Rectal smooth muscle tissue (tissue), 1 donor: Measurements from ENCODE around the gene HSPE1.
A peak's percentile ranks its signal among the peaks of the same experiment; 100 is the strongest.
"Not testable (repeated sequence)": the region's sequence is repeated elsewhere in the genome, so short reads cannot be mapped to it uniquely, and the experiment has no call there.

Experiments
- H3K27ac ChIP-seq: one replicate; pipeline ENCODE4 v1.7.0; 2013; ENCODE audit warnings: low read depth, low read length, inconsistent platforms
- H3K27me3 ChIP-seq: one replicate; pipeline ENCODE4 v1.7.0; 2013; ENCODE audit warnings: low read length; ENCODE audit not compliant: control insufficient read depth, insufficient read depth
- H3K36me3 ChIP-seq: one replicate; pipeline ENCODE4 v1.7.0; 2013; ENCODE audit warnings: low read length; ENCODE audit not compliant: control insufficient read depth, insufficient read depth
- H3K4me1 ChIP-seq: one replicate; pipeline ENCODE4 v1.7.0; 2013; ENCODE audit warnings: low read length; ENCODE audit not compliant: control insufficient read depth, insufficient read depth
- H3K4me3 ChIP-seq: one replicate; pipeline ENCODE4 v1.7.0; 2013; ENCODE audit warnings: low read length
- H3K9ac ChIP-seq: one replicate; pipeline ENCODE4 v1.7.0; 2013; ENCODE audit warnings: low read length

The HSPE1 gene

GRCh38 chr2:197477797-197478196, 22.4 kb upstream of the HSPE1 start:
- Histone ChIP-seq H3K27me3 (no peaks in the 10 kb centered on the region), H3K4me1 (no peaks in the 10 kb centered on the region), H3K27ac (no peak overlapping the region), H3K36me3 (peaks cover 17% of the 10 kb centered on the region), H3K9ac (no peak overlapping the region), H3K4me3 (no peak overlapping the region)

GRCh38 chr2:197480165-197481036, 19.8 kb upstream of the HSPE1 start:
- Histone ChIP-seq H3K27me3 (no peaks in the 10 kb centered on the region), H3K36me3 (peaks cover 12% of the 10 kb centered on the region)

GRCh38 chr2:197484248-197484647, 15.9 kb upstream of the HSPE1 start:
- not testable (repeated sequence) for H3K4me1 ChIP-seq, H3K27me3 ChIP-seq

More at GRCh38 chr2:197480165-197481036, 19.8 kb upstream of the HSPE1 start:
- Histone ChIP-seq H3K4me1 (no peaks in the 10 kb centered on the region), H3K27ac (no peak overlapping the region), H3K9ac (no peak overlapping the region), H3K4me3 (no peak overlapping the region)

GRCh38 chr2:197486175-197486574, 14.0 kb upstream of the HSPE1 start:
- no peaks in the 10 kb centered on the region for H3K27me3 ChIP-seq
- no peak overlapping the region for H3K9ac ChIP-seq
- no peaks in the 10 kb centered on the region for H3K4me1 ChIP-seq
- no peak overlapping the region for H3K27ac ChIP-seq
- H3K4me3 ChIP-seq: no peak overlapping the region
- peaks cover 18% of the 10 kb centered on the region for H3K36me3 ChIP-seq

More at GRCh38 chr2:197484248-197484647, 15.9 kb upstream of the HSPE1 start:
- H3K4me3 ChIP-seq, H3K9ac ChIP-seq, H3K36me3 ChIP-seq, H3K27ac ChIP-seq: not testable (repeated sequence)

GRCh38 chr2:197487385-197487784, 12.8 kb upstream of the HSPE1 start:
- Histone ChIP-seq H3K27ac (no peak overlapping the region), H3K27me3 (no peaks in the 10 kb centered on the region), H3K4me3 (no peak overlapping the region), H3K4me1 (no peaks in the 10 kb centered on the region), H3K36me3 (peaks cover 25% of the 10 kb centered on the region), H3K9ac (no peak overlapping the region)

GRCh38 chr2:197495433-197496134, 4.6 kb upstream of the HSPE1 start:
- H3K4me1 ChIP-seq: peaks cover 7% of the 10 kb centered on the region
- H3K27me3 ChIP-seq: no peaks in the 10 kb centered on the region
- no peak overlapping the region for H3K4me3 ChIP-seq
- H3K27ac ChIP-seq: no peak overlapping the region
- no peak overlapping the region for H3K9ac ChIP-seq
- peaks cover 20% of the 10 kb centered on the region for H3K36me3 ChIP-seq

- Histone ChIP-seq H3K27me3 (no peaks in the 10 kb centered on the region), H3K9ac (no peak overlapping the region), H3K36me3 (peaks cover 15% of the 10 kb centered on the region), H3K4me3 (no peak overlapping the region), H3K4me1 (peaks cover 7% of the 10 kb centered on the region), H3K27ac (no peak overlapping the region)
Measured at GRCh38 chr2:197496695-197497094, 3.5 kb upstream of the HSPE1 start.

- H3K9ac ChIP-seq: no peak overlapping the region
- H3K36me3 ChIP-seq: peaks cover 13% of the 10 kb centered on the region
- no peak overlapping the region for H3K27ac ChIP-seq
- no peaks in the 10 kb centered on the region for H3K27me3 ChIP-seq
- H3K4me3 ChIP-seq: no peak overlapping the region
- peaks cover 8% of the 10 kb centered on the region for H3K4me1 ChIP-seq
Measured at GRCh38 chr2:197497326-197497725, 2.9 kb upstream of the HSPE1 start.

GRCh38 chr2:197498235-197498936, 1.8 kb upstream of the HSPE1 start:
- H3K4me3 ChIP-seq: peak overlapping the region; percentile 83
- H3K27ac ChIP-seq: peak overlapping the region; percentile 90
- H3K36me3 ChIP-seq: peaks cover 9% of the 10 kb centered on the region
- no peaks in the 10 kb centered on the region for H3K27me3 ChIP-seq
- peak overlapping the region; percentile 78 for H3K9ac ChIP-seq
- H3K4me1 ChIP-seq: peaks cover 9% of the 10 kb centered on the region

- Histone ChIP-seq H3K4me1 (peaks cover 9% of the 10 kb centered on the region), H3K9ac (peak overlapping the region; percentile 78), H3K27ac (peak overlapping the region; percentile 90), H3K27me3 (no peaks in the 10 kb centered on the region), H3K4me3 (peak overlapping the region; percentile 83), H3K36me3 (peaks cover 9% of the 10 kb centered on the region)
Measured at GRCh38 chr2:197498937-197499593, 1.1 kb upstream of the HSPE1 start.

- H3K9ac ChIP-seq: peak overlapping the region; percentile 34
- peaks cover 11% of the 10 kb centered on the region for H3K36me3 ChIP-seq
- H3K4me1 ChIP-seq: peaks cover 9% of the 10 kb centered on the region
- peak overlapping the region; percentile 90 for H3K27ac ChIP-seq
- H3K4me3 ChIP-seq: peak overlapping the region; percentile 83
- no peaks in the 10 kb centered on the region for H3K27me3 ChIP-seq
Measured at GRCh38 chr2:197500503-197501131, 438 bp downstream of the HSPE1 start.
